Measurements from ENCODE around the gene NGRN.

DNA sequence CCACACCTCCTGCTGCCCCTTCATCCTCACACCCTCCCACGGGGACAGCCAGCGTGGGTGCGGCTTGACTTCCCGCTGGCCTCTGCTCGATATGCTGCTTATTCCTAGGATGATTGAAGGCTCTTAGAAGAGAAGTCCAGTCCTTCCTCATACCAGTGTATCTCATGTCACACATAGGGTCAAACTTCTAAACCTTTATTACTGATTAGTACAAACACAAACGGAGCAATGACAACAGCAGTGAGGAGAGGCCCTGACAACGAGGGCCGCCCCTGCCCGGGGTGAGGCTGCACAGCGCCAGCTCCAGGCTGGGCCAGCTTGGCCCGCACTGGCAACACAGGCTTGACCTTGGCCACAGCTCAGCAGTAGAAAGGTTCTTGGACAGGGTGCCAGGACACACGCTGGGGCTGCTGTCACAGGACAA lies 35.4 kb upstream of the NGRN start:
- TF ChIP-seq, protein P1, sequence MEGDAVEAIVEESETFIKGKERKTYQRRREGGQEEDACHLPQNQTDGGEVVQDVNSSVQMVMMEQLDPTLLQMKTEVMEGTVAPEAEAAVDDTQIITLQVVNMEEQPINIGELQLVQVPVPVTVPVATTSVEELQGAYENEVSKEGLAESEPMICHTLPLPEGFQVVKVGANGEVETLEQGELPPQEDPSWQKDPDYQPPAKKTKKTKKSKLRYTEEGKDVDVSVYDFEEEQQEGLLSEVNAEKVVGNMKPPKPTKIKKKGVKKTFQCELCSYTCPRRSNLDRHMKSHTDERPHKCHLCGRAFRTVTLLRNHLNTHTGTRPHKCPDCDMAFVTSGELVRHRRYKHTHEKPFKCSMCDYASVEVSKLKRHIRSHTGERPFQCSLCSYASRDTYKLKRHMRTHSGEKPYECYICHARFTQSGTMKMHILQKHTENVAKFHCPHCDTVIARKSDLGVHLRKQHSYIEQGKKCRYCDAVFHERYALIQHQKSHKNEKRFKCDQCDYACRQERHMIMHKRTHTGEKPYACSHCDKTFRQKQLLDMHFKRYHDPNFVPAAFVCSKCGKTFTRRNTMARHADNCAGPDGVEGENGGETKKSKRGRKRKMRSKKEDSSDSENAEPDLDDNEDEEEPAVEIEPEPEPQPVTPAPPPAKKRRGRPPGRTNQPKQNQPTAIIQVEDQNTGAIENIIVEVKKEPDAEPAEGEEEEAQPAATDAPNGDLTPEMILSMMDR (IDR thresholded peaks at IDR 0.05; ENCODE audit: poor library complexity), result no peak
- no peak for TF ChIP-seq EZH2 (IDR thresholded peaks at IDR 0.05; ENCODE audit: borderline replicate concordance)

Measured in hepatocyte (in vitro differentiated cells).